GM21367 (cell line): ENCODE results near the gene SHC2.
"Not testable (repeated sequence)": the region's sequence is repeated elsewhere in the genome, so short reads cannot be mapped to it uniquely, and the experiment has no call there.

Experiments used
- ATAC-seq: cut with Tn5 transposase; IDR thresholded peaks from one replicate; pipeline ENCODE4 v1.9.1; 2021; ENCODE audit not compliant: unreplicated experiment

SHC2 gene

GRCh38 chr19:450912-451481 is 9.8 kb downstream of the SHC2 start:
- ATAC-seq, result not testable (repeated sequence)

GRCh38 chr19:449916-450315 is 10.9 kb downstream of the SHC2 start:
- no peak for ATAC-seq

- no peak for ATAC-seq
Measured at GRCh38 chr19:447816-448560, 12.8 kb downstream of the SHC2 start.

GRCh38 chr19:447064-447426 is 13.8 kb downstream of the SHC2 start:
- ATAC-seq, result no peak

- ATAC-seq, result no peak
Measured at GRCh38 chr19:444677-445210, 16.1 kb downstream of the SHC2 start.

- no peak for ATAC-seq
Measured at GRCh38 chr19:443005-443404, 17.8 kb downstream of the SHC2 start.

DNA sequence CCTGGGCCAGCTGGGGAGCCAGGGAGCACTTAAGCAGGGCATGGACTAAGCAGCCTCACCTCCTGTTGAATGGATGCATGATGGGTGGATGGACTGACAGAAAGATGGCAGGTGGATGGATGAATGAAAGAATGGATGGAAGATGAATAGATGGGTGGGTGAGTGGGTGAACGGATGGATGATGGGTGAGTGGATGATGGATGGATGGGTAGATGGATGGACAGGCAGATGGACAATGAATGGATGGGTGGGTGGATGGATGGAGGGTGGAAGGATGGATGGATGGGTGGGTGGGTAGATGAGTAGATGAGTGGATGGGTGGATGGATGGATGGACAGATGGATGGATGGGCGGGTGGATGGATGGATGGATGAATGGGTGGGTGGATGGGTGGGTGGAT is 18.7 kb downstream of the SHC2 start:
- ATAC-seq, result no peak

- ATAC-seq, result no peak
Measured at GRCh38 chr19:441213-441836, 19.5 kb downstream of the SHC2 start.

DNA sequence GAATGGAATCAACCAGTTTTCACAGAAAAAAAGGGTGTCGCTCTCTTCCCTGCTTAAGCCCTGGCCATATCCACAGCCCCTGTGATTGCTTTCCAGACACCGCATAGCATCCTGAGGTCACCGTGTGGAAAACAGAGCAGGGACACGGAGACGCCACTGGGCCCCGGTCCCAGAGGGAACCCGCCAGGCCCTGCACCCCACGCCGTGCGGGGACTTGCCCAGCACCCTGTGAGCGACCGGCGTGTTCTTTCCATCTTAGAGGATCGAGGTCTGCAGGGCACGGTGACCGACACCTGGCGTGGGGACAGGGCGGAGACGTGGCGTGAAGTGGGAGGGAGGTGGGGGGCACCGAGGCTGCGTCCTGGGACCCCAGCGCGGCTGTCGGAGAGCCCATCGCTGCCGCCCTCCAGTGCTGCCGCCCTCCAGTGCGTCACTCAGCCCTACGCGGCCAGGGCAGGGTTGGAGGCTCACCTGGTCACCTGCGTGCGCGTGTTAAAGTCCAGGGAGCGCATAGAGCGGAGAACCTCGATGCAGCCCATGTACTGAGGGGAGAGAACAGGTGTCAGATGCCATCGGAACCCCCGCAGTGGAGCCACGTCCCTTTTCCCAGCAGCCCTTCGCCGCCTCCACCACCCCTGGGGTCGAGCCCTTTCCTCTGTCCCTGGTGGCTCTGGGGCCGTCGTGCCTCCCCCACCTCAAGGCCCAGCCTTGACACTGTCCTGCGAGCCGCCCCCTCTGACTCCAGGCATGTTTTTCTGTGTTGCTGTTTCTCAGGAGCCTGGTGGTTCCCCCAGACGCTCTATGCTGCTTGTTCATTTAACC is 20.2 kb downstream of the SHC2 start:
- ATAC-seq, result no peak

- no peak for ATAC-seq
Measured at GRCh38 chr19:439167-439900, 21.5 kb downstream of the SHC2 start.

GRCh38 chr19:438416-438958 is 22.3 kb downstream of the SHC2 start:
- ATAC-seq, result no peak

- no peak for ATAC-seq
Measured at GRCh38 chr19:437041-437440, 23.8 kb downstream of the SHC2 start.

GRCh38 chr19:436413-436950 is 24.4 kb downstream of the SHC2 start:
- ATAC-seq, result no peak

DNA sequence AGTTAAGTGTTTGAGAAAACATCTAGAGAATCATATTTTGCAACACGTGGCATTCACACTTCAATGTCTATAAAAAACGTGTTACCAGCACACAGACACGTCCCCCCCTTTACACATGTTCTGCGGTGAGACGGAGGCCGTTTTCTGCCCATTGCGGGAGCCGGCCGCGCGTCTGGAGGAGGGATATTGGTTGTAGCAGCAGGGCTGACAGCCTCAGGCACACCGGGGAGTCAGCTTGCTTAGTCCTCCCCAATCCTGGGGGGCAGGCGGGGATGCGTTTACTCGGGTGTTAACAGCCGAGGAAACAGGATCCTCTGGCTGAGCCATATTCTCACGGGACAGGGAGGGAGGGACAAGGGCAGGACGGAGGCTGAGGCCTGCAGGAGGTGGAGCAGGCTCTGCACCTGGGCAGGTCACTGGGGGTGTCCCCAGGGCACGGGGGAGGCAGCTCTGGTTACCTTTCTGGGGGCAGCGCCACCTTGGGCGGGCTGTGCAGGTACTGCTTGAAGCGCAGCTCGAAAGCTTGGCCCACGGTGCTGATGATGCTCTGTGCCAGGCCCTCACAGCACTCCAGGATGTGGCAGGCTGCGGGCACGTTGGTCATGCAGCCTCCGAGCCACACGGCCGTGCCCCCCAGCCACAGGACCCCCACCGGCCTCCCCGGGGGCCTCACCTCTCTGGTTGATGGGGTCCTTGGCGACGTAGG is 25.0 kb downstream of the SHC2 start:
- no peak for ATAC-seq

- ATAC-seq, result no peak
Measured at GRCh38 chr19:435056-435706, 25.7 kb downstream of the SHC2 start.

GRCh38 chr19:434152-434960 is 26.5 kb downstream of the SHC2 start:
- ATAC-seq, result no peak

- ATAC-seq, result no peak
Measured at GRCh38 chr19:430701-431100, 30.1 kb downstream of the SHC2 start.

DNA sequence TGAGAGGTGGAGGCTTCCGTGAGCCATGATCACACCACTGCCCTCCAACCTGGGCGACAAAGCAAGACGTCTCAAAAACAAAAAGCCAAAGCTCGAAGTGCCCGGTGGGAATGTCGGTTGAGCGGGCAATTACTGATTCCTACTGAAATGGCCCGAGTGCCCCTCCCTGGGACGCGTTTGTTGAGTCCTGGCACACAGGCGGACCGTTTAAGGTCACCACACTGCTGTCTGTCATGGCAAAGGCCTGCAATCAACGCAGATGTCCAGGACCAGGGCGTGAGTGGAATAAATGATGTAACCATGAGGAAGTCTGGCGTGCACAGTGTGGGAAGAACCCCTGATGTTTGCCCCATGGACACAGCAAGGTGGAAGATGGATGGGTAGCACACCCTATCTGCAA is 32.7 kb downstream of the SHC2 start:
- no peak for ATAC-seq
